BLaER1 treated with 17β-estradiol and CSF1 and Interleukin-3, amounts not matched to agents 10 nM and 100 nM (cell line): ENCODE results near the gene TOP1.

Source experiments
- H3K27ac ChIP-seq, 11 experiments: shearing (Covaris generic); formaldehyde crosslinking; 2 replicates each; pipeline ENCODE4 v1.8.1; 2022
- H3K27me3 ChIP-seq, 11 experiments: shearing (Covaris generic); formaldehyde crosslinking; 2 replicates each; pipeline ENCODE4 v1.8.1; 2022
- H3K36me3 ChIP-seq, 11 experiments: shearing (Covaris generic); formaldehyde crosslinking; 2 replicates each; pipeline ENCODE4 v1.8.1; 2022
- H3K4me1 ChIP-seq, 10 experiments: shearing (Covaris generic); formaldehyde crosslinking; 2 replicates each; pipeline ENCODE4 v1.8.1; 2022
- H3K4me2 ChIP-seq, 11 experiments: shearing (Covaris generic); formaldehyde crosslinking; 2 replicates each; pipeline ENCODE4 v1.8.1; 2022
- H3K4me3 ChIP-seq, 10 experiments: shearing (Covaris generic); formaldehyde crosslinking; 2 replicates each; pipeline ENCODE4 v1.8.1; 2022
- H3K9ac ChIP-seq, 11 experiments: shearing (Covaris generic); formaldehyde crosslinking; 2 replicates each; pipeline ENCODE4 v1.8.1; 2022
- H3K9me3 ChIP-seq, 11 experiments: shearing (Covaris generic); formaldehyde crosslinking; replicated peaks in 1 of 11; 2 replicates each; pipeline ENCODE4 v1.8.1; 2022
- H4K20me1 ChIP-seq, 11 experiments: shearing (Covaris generic); formaldehyde crosslinking; 2 replicates each; pipeline ENCODE4 v1.8.1; 2022
- Cebpa-rat ChIP-seq, 11 experiments: shearing (Covaris generic); IDR thresholded peaks; 2 replicates each; pipeline ENCODE4 v1.8.1; 2022

Gene TOP1

DNA sequence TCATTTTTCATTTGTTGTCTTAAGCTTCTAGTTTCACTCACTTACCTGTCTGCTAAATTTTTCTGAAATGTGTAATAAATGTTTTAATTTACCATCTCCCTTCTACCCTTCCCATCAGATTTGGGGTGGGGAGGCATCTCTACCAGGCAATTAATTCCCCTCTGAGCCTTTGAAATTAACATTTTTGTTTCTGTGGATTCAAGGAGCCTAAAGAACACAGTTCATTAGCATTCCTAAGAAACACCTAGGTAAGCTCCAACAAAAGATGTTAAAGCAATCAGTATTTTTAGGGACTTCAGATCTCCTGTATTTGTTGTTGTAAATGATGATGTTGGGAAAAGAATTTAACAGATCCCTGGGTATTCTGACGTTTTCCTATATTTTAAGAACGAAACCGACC, 6.6 kb downstream of the TOP1 start:
- peaks cover 31 to 87% (median 52%) of the 10 kb centered on the region in 10 experiments for H3K4me1 ChIP-seq
- H3K27me3 ChIP-seq, result no peaks in the 10 kb centered on the region
- H3K9ac ChIP-seq, result no peak overlapping the region
- H3K27ac ChIP-seq, result no peak overlapping the region
- peaks cover 10 to 100% (median 81%) of the 10 kb centered on the region in 11 experiments; a peak in 21 of 22 replicates for H3K36me3 ChIP-seq
- peak overlapping the region in 1 of 11 experiments; percentile 15; a peak in 1 of 22 replicates for H3K4me2 ChIP-seq
- peaks cover 0 to 12% (median 0%) of the 10 kb centered on the region in 11 experiments; a peak in 4 of 22 replicates for H3K9me3 ChIP-seq
- H4K20me1 ChIP-seq, result peaks cover 87 to 100% (median 100%) of the 10 kb centered on the region in 11 experiments
- no peak for TF ChIP-seq Cebpa-rat (IDR thresholded peaks at IDR 0.05)
- H3K4me3 ChIP-seq, result no peak overlapping the region

DNA sequence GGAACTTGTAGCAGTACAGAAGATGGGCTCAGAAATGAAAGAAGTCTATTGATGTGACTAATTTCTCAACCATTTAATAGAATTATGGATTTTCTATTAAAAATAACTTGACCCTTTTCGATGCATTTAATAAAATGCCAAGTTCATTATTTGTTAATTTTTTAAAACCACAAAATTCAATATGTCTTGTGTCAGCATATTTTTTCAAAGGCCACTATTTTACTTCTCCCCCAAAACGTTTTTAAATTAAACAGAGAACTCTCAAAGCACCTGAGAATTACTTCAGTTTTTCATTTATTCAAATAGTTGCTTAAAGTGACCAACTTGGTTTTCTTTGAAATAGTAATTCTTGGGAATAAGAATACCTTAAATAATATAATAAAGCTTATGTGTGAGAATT, 8.6 kb downstream of the TOP1 start:
- peaks cover 18 to 100% (median 80%) of the 10 kb centered on the region in 11 experiments; a peak in 21 of 22 replicates for H3K36me3 ChIP-seq
- no peak overlapping the region for H3K4me3 ChIP-seq
- H4K20me1 ChIP-seq, result peaks cover 88 to 100% (median 100%) of the 10 kb centered on the region in 11 experiments
- H3K9ac ChIP-seq, result no peak overlapping the region
- H3K27ac ChIP-seq, result no peak overlapping the region
- peaks cover 0 to 12% (median 0%) of the 10 kb centered on the region in 11 experiments; a peak in 4 of 22 replicates for H3K9me3 ChIP-seq
- no peak for TF ChIP-seq Cebpa-rat (IDR thresholded peaks at IDR 0.05)
- H3K4me2 ChIP-seq, result no peak overlapping the region
- H3K4me1 ChIP-seq, result peaks cover 14 to 78% (median 39%) of the 10 kb centered on the region in 10 experiments
- no peaks in the 10 kb centered on the region for H3K27me3 ChIP-seq

DNA sequence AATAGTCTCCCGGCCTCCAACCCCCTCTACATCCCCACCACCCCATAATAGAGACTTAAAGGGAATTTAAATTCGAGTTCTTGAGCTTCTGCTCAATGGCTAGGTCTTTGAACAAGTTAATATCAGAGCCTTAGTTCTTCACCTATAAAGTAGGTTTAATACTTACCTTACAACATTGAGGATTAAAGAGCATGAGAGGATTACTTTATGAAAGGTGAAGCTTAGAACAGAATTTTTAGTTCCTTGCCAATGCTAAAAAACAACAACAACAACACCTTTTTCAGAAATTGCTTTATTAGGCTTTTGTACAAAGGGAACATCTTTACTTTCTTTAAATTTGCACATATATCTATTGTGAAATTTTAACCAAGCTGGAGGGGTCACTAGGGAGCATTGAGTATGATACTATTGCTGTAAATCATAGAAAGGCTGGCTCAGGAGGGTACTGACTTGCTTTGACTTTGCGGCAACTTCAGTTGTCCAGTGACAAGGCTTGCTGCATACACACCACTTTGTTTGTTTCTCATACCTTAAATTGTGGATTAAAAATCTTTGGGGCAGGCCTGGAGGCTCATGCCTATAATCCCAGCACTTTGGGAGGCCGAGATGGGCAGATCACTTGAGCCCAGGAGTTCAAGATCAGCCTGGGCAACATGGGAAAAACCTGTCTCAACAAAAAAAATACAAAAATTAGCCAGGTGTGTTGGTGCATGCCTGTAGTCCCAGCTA, 9.7 kb downstream of the TOP1 start:
- peaks cover 23 to 100% (median 83%) of the 10 kb centered on the region in 11 experiments; a peak in 21 of 22 replicates for H3K36me3 ChIP-seq
- peaks cover 0 to 12% (median 0%) of the 10 kb centered on the region in 11 experiments; a peak in 4 of 22 replicates for H3K9me3 ChIP-seq
- H3K27ac ChIP-seq, result no peak overlapping the region
- TF ChIP-seq Cebpa-rat (IDR thresholded peaks at IDR 0.05), result 0 out of 22 replicates have a peak, but pooled peaks of 1 of the 11 experiments have one; percentile 18
- H3K9ac ChIP-seq, result no peak overlapping the region
- H4K20me1 ChIP-seq, result peaks cover 88 to 100% (median 100%) of the 10 kb centered on the region in 11 experiments
- H3K27me3 ChIP-seq, result no peaks in the 10 kb centered on the region
- peak overlapping the region in 3 of 11 experiments; percentile 4 to 8 (median 5); a peak in 2 of 22 replicates for H3K4me2 ChIP-seq
- no peak overlapping the region for H3K4me3 ChIP-seq
- peaks cover 3 to 67% (median 27%) of the 10 kb centered on the region in 10 experiments; a peak in 18 of 20 replicates for H3K4me1 ChIP-seq

DNA sequence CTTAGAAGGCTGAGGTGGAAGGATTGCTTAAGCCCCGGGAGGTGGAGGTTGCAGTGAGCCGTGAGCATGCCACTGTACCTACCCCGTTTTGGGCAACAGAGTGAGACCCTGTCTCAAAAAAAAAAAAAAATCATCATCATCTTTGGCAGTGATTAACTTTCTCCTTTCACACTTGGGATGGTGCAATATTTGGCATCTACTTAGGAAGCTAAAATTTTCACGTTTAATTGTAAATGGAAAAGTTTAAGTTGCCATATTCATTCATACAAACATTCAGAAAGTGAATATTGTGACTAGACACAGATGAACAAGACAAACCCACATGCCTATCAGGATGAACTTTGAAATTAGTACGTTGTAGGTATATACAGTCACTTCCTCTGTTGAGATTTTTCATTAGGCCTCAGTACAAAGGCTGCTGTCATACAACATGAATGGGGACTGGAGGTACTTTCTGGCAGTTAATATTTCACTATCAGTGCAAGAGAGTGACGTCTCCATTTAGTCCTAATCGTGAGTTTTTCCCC, 10.3 kb downstream of the TOP1 start:
- Histone ChIP-seq H3K9ac (no peak overlapping the region), H3K4me2 (peak overlapping the region in 3 of 11 experiments; percentile 4 to 8 (median 5); a peak in 2 of 22 replicates), H3K9me3 (peaks cover 0 to 12% (median 0%) of the 10 kb centered on the region in 11 experiments; a peak in 4 of 22 replicates), H3K27ac (no peak overlapping the region), H3K4me3 (no peak overlapping the region), H3K36me3 (peaks cover 23 to 100% (median 85%) of the 10 kb centered on the region in 11 experiments; a peak in 21 of 22 replicates), H3K4me1 (peaks cover 3 to 67% (median 25%) of the 10 kb centered on the region in 10 experiments; a peak in 17 of 20 replicates), H4K20me1 (peaks cover 88 to 100% (median 100%) of the 10 kb centered on the region in 11 experiments), H3K27me3 (no peaks in the 10 kb centered on the region)
- no peak for TF ChIP-seq Cebpa-rat (IDR thresholded peaks at IDR 0.05)

DNA sequence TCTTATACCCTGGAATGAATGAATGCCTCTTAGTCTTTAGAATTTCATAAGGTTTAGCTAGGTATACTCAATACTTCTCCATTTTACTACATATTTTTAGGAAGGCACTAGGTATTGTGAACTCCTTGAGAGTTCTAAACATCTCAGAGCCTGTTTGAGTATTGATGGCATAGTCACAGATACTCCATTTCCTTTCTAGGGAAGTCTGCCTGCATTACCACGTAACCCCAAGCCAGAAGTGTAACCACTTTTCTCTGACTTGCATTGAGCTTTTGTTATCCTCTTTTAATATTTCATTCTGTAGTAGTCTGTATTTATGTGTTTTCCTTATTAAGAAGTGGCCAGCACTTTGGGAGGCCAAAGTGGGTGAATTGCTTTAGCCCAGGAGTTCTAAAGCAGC, 12.2 kb downstream of the TOP1 start:
- peak overlapping the region in 4 of 11 experiments; percentile 4 to 26 (median 11); a peak in 3 of 22 replicates for H3K4me2 ChIP-seq
- H3K9ac ChIP-seq, result no peak overlapping the region
- no peak overlapping the region for H3K4me3 ChIP-seq
- TF ChIP-seq Cebpa-rat (IDR thresholded peaks at IDR 0.05), result no peak
- H3K27ac ChIP-seq, result no peak overlapping the region
- peaks cover 6 to 56% (median 28%) of the 10 kb centered on the region in 10 experiments; a peak in 19 of 20 replicates for H3K4me1 ChIP-seq
- no peaks in the 10 kb centered on the region for H3K27me3 ChIP-seq
- peaks cover 13 to 89% (median 67%) of the 10 kb centered on the region in 11 experiments; a peak in 21 of 22 replicates for H3K36me3 ChIP-seq
- H4K20me1 ChIP-seq, result peaks cover 88 to 100% (median 100%) of the 10 kb centered on the region in 11 experiments
- H3K9me3 ChIP-seq, result no peaks in the 10 kb centered on the region

DNA sequence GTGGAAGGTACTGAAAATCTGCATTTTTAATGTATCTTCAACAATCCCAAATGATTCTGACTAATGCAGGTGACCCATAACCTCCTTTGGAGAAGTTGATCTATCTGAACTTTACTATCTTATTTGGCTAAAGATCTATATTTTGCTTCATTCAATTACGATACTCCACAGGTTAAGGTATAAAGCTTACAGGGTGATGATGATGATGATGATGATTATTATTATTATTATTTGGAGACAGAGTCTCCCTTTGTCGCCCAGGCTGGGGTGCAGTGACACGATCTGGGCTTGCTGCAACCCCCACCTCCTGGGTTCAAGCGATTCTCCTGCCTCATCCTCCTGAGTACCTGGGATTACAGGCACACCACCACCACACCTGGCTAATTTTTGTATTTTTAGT, 13.1 kb downstream of the TOP1 start:
- Histone ChIP-seq H3K4me2 (no peak overlapping the region), H3K4me3 (no peak overlapping the region), H3K4me1 (peaks cover 15 to 59% (median 33%) of the 10 kb centered on the region in 10 experiments), H3K36me3 (peaks cover 13 to 81% (median 59%) of the 10 kb centered on the region in 11 experiments; a peak in 20 of 22 replicates), H3K27ac (no peak overlapping the region), H3K9me3 (no peaks in the 10 kb centered on the region), H3K9ac (no peak overlapping the region), H3K27me3 (no peaks in the 10 kb centered on the region), H4K20me1 (peaks cover 90 to 100% (median 100%) of the 10 kb centered on the region in 11 experiments)
- no peak for TF ChIP-seq Cebpa-rat (IDR thresholded peaks at IDR 0.05)

DNA sequence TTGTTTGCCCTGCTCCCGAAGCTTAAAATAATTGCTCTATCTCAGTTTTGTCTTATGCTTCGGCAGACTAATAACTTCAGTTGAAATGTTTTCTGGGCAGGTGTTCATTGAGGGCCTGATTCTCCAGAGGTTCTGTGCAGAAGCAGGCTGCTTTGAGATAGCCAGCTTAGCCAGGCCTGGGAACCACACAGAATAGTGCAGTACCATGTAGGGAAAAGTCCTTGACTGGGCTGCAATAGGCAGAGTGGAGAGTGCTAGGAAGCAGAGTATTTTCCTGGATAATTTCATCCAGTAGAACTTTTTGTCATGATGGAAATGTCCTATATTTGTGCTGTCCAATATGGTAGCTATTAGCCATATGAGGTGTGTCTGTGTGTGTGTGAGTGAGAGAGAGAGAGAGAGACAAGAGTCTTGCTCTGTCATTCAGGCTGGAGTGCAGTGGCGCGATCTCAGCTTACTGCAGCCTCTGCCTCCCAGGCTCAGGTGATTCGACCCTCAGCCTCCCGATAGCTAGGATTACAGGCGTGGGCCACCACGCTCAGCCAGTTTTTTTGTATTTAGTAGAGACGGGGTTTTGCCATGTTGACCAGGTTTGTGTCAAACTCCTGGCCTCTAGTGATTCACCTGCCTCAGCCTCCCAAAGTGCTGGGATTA, 15.9 kb downstream of the TOP1 start:
- no peak for TF ChIP-seq Cebpa-rat (IDR thresholded peaks at IDR 0.05)
- no peaks in the 10 kb centered on the region for H3K9me3 ChIP-seq
- peaks cover 43 to 78% (median 52%) of the 10 kb centered on the region in 10 experiments for H3K4me1 ChIP-seq
- H3K4me2 ChIP-seq, result 0 out of 22 replicates have a peak overlapping the region, but pooled peaks of 1 of the 11 experiments have one; percentile 4
- no peak overlapping the region for H3K27ac ChIP-seq
- H3K27me3 ChIP-seq, result no peaks in the 10 kb centered on the region
- H3K9ac ChIP-seq, result no peak overlapping the region
- no peak overlapping the region for H3K4me3 ChIP-seq
- H4K20me1 ChIP-seq, result peaks cover 99 to 100% (median 100%) of the 10 kb centered on the region in 11 experiments
- H3K36me3 ChIP-seq, result peaks cover 13 to 52% (median 35%) of the 10 kb centered on the region in 11 experiments; a peak in 20 of 22 replicates

DNA sequence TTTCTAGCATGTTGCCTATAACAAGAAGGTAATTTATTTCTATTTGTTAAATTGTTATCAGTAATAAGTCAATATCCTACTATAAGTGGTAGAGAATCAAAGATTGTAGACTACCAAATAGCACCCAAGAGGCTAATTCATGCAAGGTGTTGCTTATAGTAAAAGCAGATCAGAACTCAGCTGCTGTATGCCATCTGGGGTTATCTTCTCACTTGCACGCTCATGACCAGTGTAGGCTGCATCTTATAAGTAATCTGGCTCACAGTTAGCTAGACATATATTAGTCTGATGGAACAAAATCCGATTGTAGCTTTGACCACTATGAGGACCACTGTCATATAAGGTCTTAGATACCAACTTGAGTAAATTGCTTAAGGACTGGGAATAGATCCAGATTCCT, 17.0 kb downstream of the TOP1 start:
- H3K27ac ChIP-seq, result no peak overlapping the region; a peak in 1 of 22 replicates

More for the DNA sequence above, 17.0 kb downstream of the TOP1 start:
- TF ChIP-seq Cebpa-rat (IDR thresholded peaks at IDR 0.05), result no peak
- Histone ChIP-seq H3K4me3 (no peak overlapping the region), H3K9ac (no peak overlapping the region), H3K4me2 (peak overlapping the region in 7 of 11 experiments; percentile 10 to 86 (median 82); a peak in 9 of 22 replicates), H3K4me1 (peaks cover 50 to 78% (median 54%) of the 10 kb centered on the region in 10 experiments), H3K36me3 (peaks cover 13 to 52% (median 35%) of the 10 kb centered on the region in 11 experiments; a peak in 20 of 22 replicates), H3K9me3 (no peaks in the 10 kb centered on the region), H3K27me3 (no peaks in the 10 kb centered on the region), H4K20me1 (peaks cover 99 to 100% (median 100%) of the 10 kb centered on the region in 11 experiments)
